ENCODE data around the gene ZFP90.
A peak's percentile ranks its signal among the peaks of the same experiment; 100 is the strongest.
"Not testable (repeated sequence)": the region's sequence is repeated elsewhere in the genome, so short reads cannot be mapped to it uniquely, and the experiment has no call there.

The ZFP90 gene

GRCh38 chr16:68538880-68539701, at the start of gene ZFP90:
Gene ZFP90, plus strand, starts transcription at chr16:68539291. Its CDS starts 502 bp downstream, at chr16:68539793.
- peak; percentile 63 to 71 for DNase-seq (ENCODE audit: low read depth in 2 of 2)

DNA sequence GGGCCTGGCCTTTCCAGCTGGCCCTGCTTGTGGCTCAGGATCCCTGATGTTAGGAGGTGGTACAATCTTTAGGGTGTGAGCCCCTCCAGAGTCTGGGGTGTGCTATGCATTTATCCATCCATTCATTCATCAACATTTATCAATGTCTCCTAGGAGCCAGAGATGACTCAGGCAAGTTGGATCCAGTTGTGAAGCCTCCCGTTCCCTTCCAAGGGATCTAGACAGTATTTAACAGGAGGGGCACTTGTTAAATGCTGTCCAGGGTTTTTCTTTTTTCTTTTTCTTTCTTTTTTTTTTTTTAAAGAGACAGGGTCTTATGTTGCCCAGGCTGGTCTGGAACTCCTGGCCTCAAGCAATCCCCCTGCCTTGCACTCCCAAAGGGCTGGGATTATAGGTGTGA, 48.7 kb upstream of the ZFP90 start:
- DNase-seq (ENCODE audit: low read depth in 2 of 2): no peak

DNA sequence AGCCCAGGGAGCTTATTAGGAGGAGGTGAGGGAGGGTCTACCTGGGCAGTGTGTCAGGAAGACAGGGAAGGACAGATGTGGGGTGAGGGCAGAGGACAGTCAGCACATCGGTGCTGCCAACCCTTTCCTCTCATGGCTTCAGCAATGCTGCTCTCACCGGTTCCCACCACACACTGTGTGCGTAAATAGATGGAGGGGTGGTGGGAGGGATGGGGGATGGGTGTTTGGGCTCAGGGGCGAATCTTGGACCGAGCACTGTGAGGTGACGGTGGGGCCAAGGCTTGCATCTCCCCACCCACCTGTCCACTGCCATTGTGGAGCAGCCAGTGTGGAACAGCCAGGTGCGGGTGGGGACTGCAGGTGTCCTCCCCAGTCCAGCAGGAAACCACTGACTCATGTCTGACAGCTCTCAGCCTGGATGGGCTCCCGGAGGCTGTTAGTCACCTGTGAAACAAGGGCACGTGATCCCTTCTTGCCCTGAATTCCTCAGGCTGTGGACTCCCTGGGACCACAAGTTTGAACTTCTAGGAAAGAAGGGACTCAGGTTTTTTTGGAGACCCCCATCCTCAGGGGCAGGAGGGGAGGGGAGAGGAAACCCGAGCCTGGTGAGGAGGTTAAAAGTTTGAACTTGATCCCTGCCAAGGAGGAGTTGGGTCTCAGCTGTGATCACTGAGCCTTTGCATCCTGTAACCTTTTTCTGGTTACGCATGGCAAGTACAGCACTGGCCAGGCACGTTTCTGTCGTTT, 48.1 kb upstream of the ZFP90 start:
- no peak for DNase-seq (ENCODE audit: low read depth in 2 of 2)

DNA sequence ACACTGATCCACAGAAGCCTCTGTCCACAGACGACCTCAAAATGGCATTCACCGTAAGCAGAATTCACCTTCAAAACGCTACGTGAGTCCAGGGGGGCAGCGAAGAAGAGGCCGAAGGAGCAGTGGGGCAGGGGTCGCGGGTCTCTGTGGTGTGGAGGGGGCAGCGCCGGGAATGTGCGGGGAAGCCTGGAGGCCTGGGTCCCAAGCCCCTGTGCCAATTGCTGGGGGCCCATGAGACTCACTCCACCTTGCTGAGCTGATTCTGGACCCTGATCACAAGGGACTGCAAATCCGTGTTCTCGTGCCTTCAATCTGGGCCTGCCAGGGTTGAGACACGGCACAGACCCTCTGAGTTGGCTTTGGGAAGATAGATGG, 47.5 kb upstream of the ZFP90 start:
- no peak for DNase-seq (ENCODE audit: low read depth in 2 of 2)

DNA sequence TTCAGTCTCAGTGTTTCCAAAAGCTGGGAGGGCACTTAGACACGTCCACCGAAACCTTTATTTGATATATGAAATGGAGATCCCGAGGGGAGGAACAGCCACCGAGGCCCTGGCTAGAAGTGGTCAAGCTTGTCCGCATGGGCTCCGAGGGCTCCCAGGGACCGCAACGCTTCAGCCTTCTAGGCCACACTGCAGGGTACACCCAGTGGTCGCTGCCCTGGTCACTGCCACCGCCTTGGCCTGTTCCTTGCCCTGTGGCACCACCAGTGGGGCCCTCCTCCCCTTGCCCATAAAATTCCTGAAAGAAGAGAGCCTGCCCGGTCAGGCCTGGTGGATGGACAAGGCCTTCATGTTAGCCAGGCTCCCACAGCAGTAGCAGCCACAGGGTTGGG, 46.9 kb upstream of the ZFP90 start:
- DNase-seq (ENCODE audit: low read depth in 2 of 2): no peak

GRCh38 chr16:68492543-68493411, 46.3 kb upstream of the ZFP90 start:
- DNase-seq (ENCODE audit: low read depth in 2 of 2): no peak

DNA sequence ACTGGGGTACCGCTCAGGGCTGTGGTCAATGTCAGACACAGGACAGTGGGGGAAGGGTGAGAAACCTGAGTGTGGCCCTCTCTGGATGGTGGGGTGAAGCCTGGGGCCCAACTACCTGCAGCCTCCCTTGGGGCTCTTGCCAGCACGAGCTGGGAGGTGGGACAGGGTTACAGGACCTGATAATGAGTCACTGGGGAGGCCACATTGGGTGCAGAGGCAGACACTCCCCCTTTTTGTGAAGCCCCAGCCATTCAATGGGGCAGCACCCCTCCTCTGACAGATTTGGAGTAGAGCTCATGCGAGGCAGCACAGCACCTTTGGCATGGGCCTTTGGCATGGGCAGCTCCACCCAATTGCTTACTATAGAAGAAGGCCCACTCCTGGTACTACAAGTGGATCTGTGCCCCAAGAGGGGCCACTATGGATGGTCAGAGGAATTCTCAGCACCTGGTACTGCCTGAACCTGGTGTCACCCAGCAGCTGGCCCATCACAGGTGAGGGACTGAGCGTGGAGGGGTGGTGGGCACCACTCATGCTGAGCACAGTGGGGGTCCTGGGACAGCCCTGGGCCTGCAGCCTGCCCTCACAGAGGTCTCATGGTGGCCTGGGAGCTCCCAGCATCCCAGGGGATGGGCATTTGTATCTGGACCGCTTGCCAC, 45.5 kb upstream of the ZFP90 start:
- DNase-seq (ENCODE audit: low read depth in 2 of 2): no peak

DNA sequence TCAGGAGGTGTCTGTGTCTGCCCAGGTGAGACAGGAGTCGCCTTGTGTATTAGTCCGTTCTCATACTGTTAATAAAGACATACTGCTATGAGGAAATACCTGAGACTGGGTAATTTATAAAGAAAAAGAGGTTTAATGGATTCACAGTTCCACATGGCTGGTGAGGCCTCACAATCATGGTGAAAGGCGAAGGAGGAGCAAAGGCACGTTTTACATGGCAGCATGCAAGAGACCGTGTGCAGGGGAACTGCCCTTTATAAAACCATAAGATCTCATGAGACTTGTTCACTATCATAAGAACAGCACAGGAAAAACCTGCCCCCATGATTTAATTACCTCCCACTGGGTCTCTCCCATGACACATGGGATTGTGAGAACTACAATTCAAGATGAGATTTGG, 44.8 kb upstream of the ZFP90 start:
- not testable (repeated sequence) for DNase-seq (ENCODE audit: low read depth in 2 of 2)

DNA sequence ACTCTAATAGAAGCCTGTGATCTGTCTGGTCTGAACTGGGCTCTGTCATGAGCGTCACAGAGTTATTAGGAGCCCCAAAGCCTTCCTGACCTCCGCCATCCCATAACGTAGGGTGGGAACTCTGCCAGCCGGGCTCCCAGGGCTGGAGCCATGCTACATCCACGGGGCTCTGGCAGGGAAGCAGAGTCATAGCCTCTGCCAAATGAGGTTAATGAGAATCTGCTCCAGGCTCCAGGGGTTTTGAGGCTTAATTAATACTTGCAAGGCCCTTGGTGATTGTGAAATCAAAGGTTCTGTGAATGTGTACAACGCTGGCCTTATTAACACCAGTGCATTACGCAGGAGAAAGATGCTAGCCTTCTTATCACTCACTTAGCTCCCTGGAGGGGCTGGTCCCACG, 42.4 kb upstream of the ZFP90 start:
- no peak for DNase-seq (ENCODE audit: low read depth in 2 of 2)

- no peak for DNase-seq (ENCODE audit: low read depth in 2 of 2)
These were observed 40.1 kb upstream of the ZFP90 start for GRCh38 chr16:68499006-68499405.

DNA sequence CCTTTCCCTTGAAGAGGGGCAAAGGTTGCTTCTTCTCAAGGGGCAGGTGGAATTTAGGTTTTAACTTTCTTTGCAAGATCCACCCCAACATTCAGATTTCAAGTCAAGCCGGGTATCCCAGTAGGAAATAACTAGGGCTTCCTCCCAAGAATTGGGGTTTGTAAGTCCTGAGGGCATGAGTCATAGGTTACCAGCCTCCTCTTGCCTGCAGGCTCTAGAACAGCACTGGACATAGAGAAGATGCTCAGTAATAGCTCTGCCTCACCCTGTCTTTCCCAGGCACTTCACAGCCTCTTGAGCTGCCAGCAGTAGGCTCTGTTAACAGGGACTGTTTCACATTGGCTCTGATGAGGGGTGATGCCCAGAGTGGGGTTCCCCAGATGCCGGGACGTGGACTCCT, 35.8 kb upstream of the ZFP90 start:
- no peak for DNase-seq (ENCODE audit: low read depth in 2 of 2)

DNA sequence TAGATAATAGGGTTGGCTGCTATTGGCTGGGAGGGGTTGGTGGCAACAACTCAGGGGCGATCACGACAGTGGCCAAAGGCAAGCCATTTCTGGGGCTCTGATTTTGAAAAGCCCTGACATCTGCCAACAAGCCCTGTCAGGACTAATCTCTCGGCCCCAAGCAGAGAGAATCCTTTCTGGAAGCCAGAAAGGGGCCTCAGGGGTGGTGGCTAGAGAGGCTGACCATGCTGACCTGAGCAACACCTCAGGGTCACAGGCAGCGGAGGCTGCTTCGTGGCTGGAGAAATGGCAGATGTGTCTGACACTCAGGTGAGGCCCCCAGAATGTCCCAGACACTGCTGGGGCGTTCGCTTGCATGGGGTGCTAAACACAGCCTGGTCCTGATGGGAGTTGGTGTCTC, 35.0 kb upstream of the ZFP90 start:
- DNase-seq (ENCODE audit: low read depth in 2 of 2): no peak

- no peak for DNase-seq (ENCODE audit: low read depth in 2 of 2)
These were observed 32.6 kb upstream of the ZFP90 start for GRCh38 chr16:68506331-68507053.

DNA sequence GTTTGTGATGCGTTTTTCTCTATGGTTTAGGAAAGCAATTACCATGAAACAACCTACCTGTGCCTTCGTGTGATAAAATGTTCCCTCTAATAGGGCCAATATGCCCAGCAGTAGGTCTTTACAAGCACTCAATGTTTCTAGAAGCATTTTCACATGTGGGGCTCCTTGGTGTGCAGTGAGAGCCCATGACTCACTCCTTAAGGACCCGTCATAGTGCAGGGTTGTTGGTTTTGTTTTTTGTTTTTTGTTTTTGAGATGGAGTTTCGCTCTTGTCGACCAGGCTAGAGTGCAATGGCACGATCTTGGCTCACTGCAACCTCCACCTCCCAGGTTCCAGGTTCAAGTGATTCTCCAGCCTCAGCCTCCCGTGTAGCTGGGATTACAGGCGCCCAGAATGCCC, 31.1 kb upstream of the ZFP90 start:
- no peak for DNase-seq (ENCODE audit: low read depth in 2 of 2)

GRCh38 chr16:68508641-68509240, 30.4 kb upstream of the ZFP90 start:
- no peak for DNase-seq (ENCODE audit: low read depth in 2 of 2)

DNA sequence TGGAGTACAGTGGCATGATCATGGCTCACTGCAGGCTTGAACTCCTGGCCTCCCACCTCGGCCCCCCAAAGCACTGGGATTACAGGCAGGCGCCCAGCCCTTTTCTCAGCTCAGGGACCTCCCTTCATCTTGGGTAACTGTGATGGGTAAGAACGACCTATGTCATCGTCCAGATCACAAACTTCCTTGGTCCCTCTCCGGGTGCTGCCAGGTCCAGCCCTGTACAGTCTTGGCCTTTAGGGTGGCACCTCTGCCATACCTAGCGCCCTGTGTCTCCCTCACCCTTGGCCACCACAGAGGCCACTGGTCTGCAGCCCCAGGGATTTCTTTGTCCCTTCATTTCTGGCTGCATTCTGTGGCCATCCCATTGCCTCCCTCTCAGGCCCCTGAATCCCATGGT, 29.7 kb upstream of the ZFP90 start:
- no peak for DNase-seq (ENCODE audit: low read depth in 2 of 2)

DNA sequence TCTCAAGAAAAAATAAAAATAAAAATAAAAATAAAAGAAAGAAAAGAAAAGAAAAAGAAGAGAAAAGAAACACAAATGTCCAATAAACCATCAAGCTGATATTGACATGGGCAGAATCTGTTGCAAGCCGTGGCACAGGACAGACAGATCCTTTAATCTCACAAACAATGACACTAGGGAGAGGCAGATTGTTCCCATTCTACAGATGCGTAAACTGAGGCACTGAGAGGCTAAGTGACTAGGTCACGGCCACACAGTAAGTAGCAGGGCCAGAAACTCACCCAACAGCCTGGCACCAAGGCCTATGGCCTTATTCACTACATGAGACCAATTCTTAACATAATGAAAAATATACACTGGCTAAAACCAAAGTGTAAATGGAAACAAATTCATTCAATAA, 28.3 kb upstream of the ZFP90 start:
- no peak for DNase-seq (ENCODE audit: low read depth in 2 of 2)

GRCh38 chr16:68512183-68512582, 26.9 kb upstream of the ZFP90 start:
- DNase-seq (ENCODE audit: low read depth in 2 of 2): no peak

- no peak for DNase-seq (ENCODE audit: low read depth in 2 of 2)
These were observed 26.3 kb upstream of the ZFP90 start for GRCh38 chr16:68512742-68513141.

DNA sequence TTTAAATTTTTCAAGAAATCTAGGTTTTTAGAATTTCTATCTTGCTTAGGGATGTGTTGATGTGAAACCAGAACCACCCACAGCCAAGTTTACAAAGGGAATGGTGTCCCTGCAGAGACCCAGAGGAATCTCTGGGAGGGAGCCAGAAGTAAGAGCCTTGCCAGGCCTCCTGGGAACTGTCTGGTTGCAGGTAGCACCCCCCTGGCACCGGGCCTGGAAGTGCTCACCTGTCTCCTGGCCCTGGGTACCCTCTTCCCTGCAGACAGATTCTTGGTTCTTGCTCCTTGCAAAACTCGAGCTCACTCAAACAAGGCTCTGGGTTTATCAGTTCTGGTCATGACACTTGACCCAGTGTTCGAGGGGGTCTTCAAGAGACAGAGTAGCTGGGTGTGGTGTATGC, 24.6 kb upstream of the ZFP90 start:
- no peak for DNase-seq (ENCODE audit: low read depth in 2 of 2)

All from stimulated activated CD8-positive, alpha-beta memory T cell treated with anti-CD3 and anti-CD28 coated beads, Interleukin-15, amount 100 ng/mL, for 4 hours (primary cell).